GM13977 (cell line): ENCODE results near the gene HCAR2.
"Not testable (repeated sequence)": the region's sequence is repeated elsewhere in the genome, so short reads cannot be mapped to it uniquely, and the experiment has no call there.

Experiments used
- DNase-seq: peaks from one replicate; pipeline ENCODE4 v3.0.0; 2012; ENCODE audit warnings: low spot score
- CTCF ChIP-seq: IDR thresholded peaks from 2 replicates; pipeline ENCODE4 v1.5.1; 2012; ENCODE audit warnings: mild to moderate bottlenecking, control low read depth; ENCODE audit not compliant: insufficient read depth; ENCODE audit errors: extremely low read depth, missing control alignments
- in situ Hi-C: fragments of 300-500 bp; cut with MboI; formaldehyde crosslinking; loops from one replicate; pipeline ENCODE4 v1.12.0; 2022; ENCODE audit warnings: low sequenced_read_pairs, low pct_unique_long_range_greater_than_20kb, mixed read lengths, inconsistent platforms; ENCODE audit not compliant: unreplicated experiment

The HCAR2 gene

GRCh38 chr12:122702890-122703611 is at the start of gene HCAR2:
Gene HCAR2 (minus strand): TSS chr12:122703357. CDS start chr12:122703283, 74 bp downstream.
- in situ Hi-C loops, DNase-seq: not testable (repeated sequence)

- DNase-seq = peak; percentile 95
- TF ChIP-seq CTCF = peak; percentile 97
- in situ Hi-C loops = loop anchor here (10.0 kb wide), 1 partner anchor 118 kb away; no protein-coding TSS in a partner anchor
Observed at GRCh38 chr12:122752464-122753318, 49.5 kb upstream of the HCAR2 start, which contains the start of gene DENR. Gene DENR (plus strand): TSS chr12:122752824. CDS start chr12:122753702, 878 bp downstream.

- in situ Hi-C loops = loop anchor here (10.0 kb wide), 1 partner anchor 116 kb away; no protein-coding TSS in a partner anchor
- not testable (repeated sequence) for DNase-seq
Observed at GRCh38 chr12:122750781-122751515, 47.8 kb upstream of the HCAR2 start.

GRCh38 chr12:122749569-122750332 is 46.6 kb upstream of the HCAR2 start:
- no peak for DNase-seq
- in situ Hi-C loops = loop anchor here (10.0 kb wide), 1 partner anchor 115 kb away; no protein-coding TSS in a partner anchor
- no peak for TF ChIP-seq CTCF

GRCh38 chr12:122747224-122748135 is 44.3 kb upstream of the HCAR2 start:
- no peak for DNase-seq
- TF ChIP-seq CTCF = no peak
- in situ Hi-C loops = no loop called here

GRCh38 chr12:122743895-122744525 is 40.9 kb upstream of the HCAR2 start:
- in situ Hi-C loops = no loop called here
- no peak for TF ChIP-seq CTCF
- DNase-seq = no peak
